Endothelial cell of umbilical vein (primary cell): ENCODE results near the gene CACNA1B. TPM values are rescaled to one million over a fixed set of nuclear protein-coding genes. Genes with fewer than 3 reads are reported as not detected.
"Not testable (repeated sequence)": the region's sequence is repeated elsewhere in the genome, so short reads cannot be mapped to it uniquely, and the experiment has no call there.

Experiments
- BruUV-seq: library from RNA; stranded (reverse); fragments of 400-500 nt; replicated peaks from 2 replicates; lab custom pipeline; 2021; lab: Mats Ljungman, UMichigan
- CTCF ChIA-PET: fragments of 300-600, 350-600 bp; sonication (Branson Sonifier 250); formaldehyde crosslinking; loops from one replicate; lab custom pipeline; 2021; ENCODE audit warnings: antibody characterized with exemption, inconsistent platforms; lab: Charles Lee
- POLR2A ChIA-PET: fragments of 300-600, 350-600 bp; sonication (Branson Sonifier 250); formaldehyde crosslinking; loops from one replicate; lab custom pipeline; 2021; ENCODE audit warnings: antibody characterized with exemption, inconsistent platforms; lab: Charles Lee
- DNase-seq: peaks from one replicate; pipeline ENCODE4 v3.0.0-alpha.2; 2011; ENCODE audit warnings: low read depth, low spot score
- FAIRE-seq: peaks from 2 replicates; lab custom pipeline; 2011; peaks lifted over from hg19 to GRCh38; lab: Jason Lieb, UNC
- H2AFZ ChIP-seq: 2 replicates; pipeline ENCODE4 v1.6.0; 2012; ENCODE audit warnings: low read depth, low read length, control low read depth, inconsistent platforms
- H3K27ac ChIP-seq: 2 replicates; pipeline ENCODE4 v1.5.1; 2011; ENCODE audit warnings: low read depth, mild to moderate bottlenecking, control low read depth, low read length, moderate library complexity; ENCODE audit not compliant: insufficient read depth
- H3K27me3 ChIP-seq, 2 experiments: 2 replicates each; pipeline versions ENCODE4 v1.6.0 to v1.6.1; 2011; ENCODE audit warnings: low read length in 2 of 2, mixed read lengths in 1 of 2; ENCODE audit not compliant: control insufficient read depth in 2 of 2, insufficient read depth in 2 of 2
- H3K36me3 ChIP-seq, 2 experiments: 2 replicates in 1 of 2; 3 replicates in 1 of 2; pipeline ENCODE4 v1.5.1; 2011; ENCODE audit warnings: low read length in 2 of 2, mild to moderate bottlenecking in 1 of 2, moderate library complexity in 1 of 2; ENCODE audit not compliant: control insufficient read depth in 2 of 2, insufficient read depth in 2 of 2; ENCODE audit errors: extremely low read depth in 1 of 2
- H3K4me1 ChIP-seq: 3 replicates; pipeline ENCODE4 v1.5.1; 2011; ENCODE audit warnings: mild to moderate bottlenecking, low read length; ENCODE audit not compliant: control insufficient read depth, insufficient read depth; ENCODE audit errors: extremely low read depth
- H3K4me2 ChIP-seq: 2 replicates; pipeline ENCODE4 v1.6.1; 2011; ENCODE audit warnings: low read length, control low read depth, mixed read lengths; ENCODE audit not compliant: insufficient read depth
- H3K4me3 ChIP-seq, 3 experiments: fragments of 200-600 bp in 1 of 3; sonication (generic), shearing (Covaris generic) in 1 of 3; replicated peaks in 1 of 3; 2 replicates each; pipeline ENCODE4 v1.5.1; 2011 to 2016; ENCODE audit warnings: control low read depth in 3 of 3, low read length in 3 of 3, mild to moderate bottlenecking in 2 of 3, inconsistent platforms in 1 of 3, low read depth in 1 of 3, moderate library complexity in 1 of 3; ENCODE audit not compliant: insufficient read depth in 1 of 3
- H3K79me2 ChIP-seq: 2 replicates; pipeline ENCODE4 v1.6.0; 2012; ENCODE audit warnings: low read length, inconsistent platforms; ENCODE audit not compliant: control insufficient read depth, insufficient read depth
- H3K9ac ChIP-seq: replicated peaks from 2 replicates; pipeline ENCODE3; 2011; ENCODE audit warnings: low read length, control low read depth; ENCODE audit not compliant: insufficient read depth; ENCODE audit errors: extremely low read depth
- H3K9me1 ChIP-seq: replicated peaks from 3 replicates; pipeline ENCODE4 v1.6.0; 2011; ENCODE audit warnings: mild to moderate bottlenecking, low read length; ENCODE audit not compliant: control insufficient read depth, insufficient read depth; ENCODE audit errors: extremely low read depth
- H3K9me3 ChIP-seq: replicated peaks from 2 replicates; pipeline ENCODE4 v1.5.1; 2012; ENCODE audit warnings: low read length, inconsistent platforms; ENCODE audit not compliant: control insufficient read depth, insufficient read depth
- H4K20me1 ChIP-seq: replicated peaks from 2 replicates; pipeline ENCODE3; 2011; ENCODE audit warnings: mild to moderate bottlenecking, low read length; ENCODE audit not compliant: control insufficient read depth, insufficient read depth; ENCODE audit errors: extremely low read depth
- CTCF ChIP-seq, 2 donors: IDR thresholded peaks; 1 replicate in 1 of 2; 2 replicates in 1 of 2; pipeline ENCODE4 v1.5.1; 2011; ENCODE audit warnings: low read length in 2 of 2, mild to moderate bottlenecking in 2 of 2, moderate library complexity in 2 of 2, control low read depth in 1 of 2, inconsistent platforms in 1 of 2, low read depth in 1 of 2; ENCODE audit not compliant: insufficient read depth in 1 of 2; ENCODE audit errors: extremely low read depth in 1 of 2
- EZH2 ChIP-seq: IDR thresholded peaks from 2 replicates; pipeline ENCODE4 v1.6.1; 2012; ENCODE audit warnings: borderline replicate concordance, low read depth, mild to moderate bottlenecking, moderate library complexity, low read length, inconsistent platforms; ENCODE audit not compliant: severe bottlenecking
- FOS ChIP-seq: IDR thresholded peaks from 2 replicates; pipeline ENCODE4 v1.6.1; 2011; ENCODE audit warnings: mild to moderate bottlenecking, low read length, moderate library complexity, borderline replicate concordance; ENCODE audit not compliant: insufficient read depth
- GATA2 ChIP-seq: IDR thresholded peaks from 2 replicates; pipeline ENCODE4 v1.7.0; 2011; ENCODE audit warnings: low read depth, mild to moderate bottlenecking, moderate library complexity, mixed read lengths, low read length; ENCODE audit not compliant: insufficient read length, insufficient read depth
- JUN ChIP-seq: IDR thresholded peaks from 2 replicates; pipeline ENCODE4 v1.6.1; 2011; ENCODE audit warnings: borderline replicate concordance, low read depth; ENCODE audit not compliant: insufficient read length, insufficient read depth
- MYC ChIP-seq: IDR thresholded peaks from one replicate; pipeline ENCODE4 v1.6.1; 2011; ENCODE audit warnings: mild to moderate bottlenecking, low read depth, low read length
- POLR2A ChIP-seq: IDR thresholded peaks from 2 replicates; pipeline ENCODE4 v1.6.1; 2012; ENCODE audit warnings: low read depth, mild to moderate bottlenecking, control low read depth, low read length
- POLR2AphosphoS5 ChIP-seq: IDR thresholded peaks from 2 replicates; pipeline ENCODE4 v1.6.1; 2012; ENCODE audit warnings: low read depth, mild to moderate bottlenecking, control low read depth, low read length, moderate library complexity; ENCODE audit not compliant: insufficient read depth
- dilution Hi-C: fragments of 300-500 bp; cut with MboI; formaldehyde crosslinking; loops from one replicate; pipeline ENCODE4 v1.15.0; 2019; ENCODE audit warnings: low sequenced_read_pairs; ENCODE audit not compliant: extremely low pct_ligation_motif_present
- intact Hi-C: fragments of 100-400 bp; cut with micrococcal nuclease; formaldehyde crosslinking; loops from one replicate; pipeline ENCODE4 v1.10.0; 2022
- polyA plus RNA-seq, 4 experiments: library from polyadenylated mRNA; depleted of rRNA in 3 of 4; stranded (reverse) in 3 of 4; unstranded in 1 of 4; fragments of >200 nt; gene quantifications; 2 replicates each; pipeline versions ENCODE4 v1.2.1 to v1.2.3, GENCODE V29; 2011 to 2012; ENCODE audit warnings: missing spikeins in 1 of 4
- total RNA-seq: library from RNA; stranded (reverse); gene quantifications from 2 replicates; pipeline ENCODE4 v1.2.3, GENCODE V29; 2021
- TF ChIP-seq, protein P1 (sequence below): IDR thresholded peaks from 2 replicates; pipeline ENCODE4 v1.6.1; 2011; ENCODE audit not compliant: insufficient read depth, insufficient read length

Gene CACNA1B
- total and polyA plus RNA-seq, 2 donors (not counting 3 experiments of a cell fraction or from before 2014, with no cell fraction given): 0.11 to 0.41 TPM

GRCh38 chr9:137882506-137882821 lies 4.9 kb downstream of the CACNA1B start:
- Histone ChIP-seq H3K4me1 (no peaks in the 10 kb centered on the region), H3K9me3 (no peaks in the 10 kb centered on the region), H3K9ac (no peak overlapping the region), H3K79me2 (no peaks in the 10 kb centered on the region), H3K36me3 (no peaks in the 10 kb centered on the region), H2AFZ (no peak overlapping the region), H3K4me3 (no peak overlapping the region), H4K20me1 (no peaks in the 10 kb centered on the region), H3K27ac (no peak overlapping the region), H3K9me1 (no peaks in the 10 kb centered on the region), H3K4me2 (no peak overlapping the region), H3K27me3 (no peaks in the 10 kb centered on the region)
- intact Hi-C loops: no loop called here
- CTCF ChIA-PET: no interaction called here
- TF ChIP-seq POLR2A (no peak), CTCF (IDR thresholded peaks at IDR 0.05; ENCODE audit: extremely low read depth in 1 of 2, insufficient read depth in 1 of 2, low read depth in 1 of 2, low read length in 2 of 2) (no peak), EZH2 (no peak), JUN (no peak), MYC (no peak), FOS (no peak), GATA2 (no peak), POLR2AphosphoS5 (no peak)
- TF ChIP-seq, protein P1, sequence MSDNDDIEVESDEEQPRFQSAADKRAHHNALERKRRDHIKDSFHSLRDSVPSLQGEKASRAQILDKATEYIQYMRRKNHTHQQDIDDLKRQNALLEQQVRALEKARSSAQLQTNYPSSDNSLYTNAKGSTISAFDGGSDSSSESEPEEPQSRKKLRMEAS: no peak
- POLR2A ChIA-PET: no interaction called here
- dilution Hi-C loops: no loop called here
- DNase-seq: no peak
- no peak for FAIRE-seq
- BruUV-seq: no TSS peak

DNA sequence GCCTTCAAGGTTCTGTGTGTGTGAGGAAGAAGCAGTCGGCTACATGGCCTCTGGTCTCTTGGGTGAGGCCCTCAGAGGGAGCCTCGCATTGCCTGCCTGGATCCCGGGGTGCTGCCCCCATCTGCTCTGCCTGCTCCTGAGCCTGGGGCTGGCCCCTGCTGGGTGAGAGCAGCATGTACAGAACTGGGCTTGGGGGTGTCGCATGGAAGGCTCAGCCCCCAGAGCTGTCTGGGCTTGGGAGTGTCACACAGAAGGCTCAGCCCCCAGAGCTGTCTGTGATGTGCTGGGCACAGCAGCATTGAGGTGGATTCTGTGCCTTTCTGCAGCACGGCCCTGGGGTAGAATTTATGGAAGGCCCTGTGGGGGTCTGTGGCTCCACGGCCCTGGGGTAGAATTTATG lies 6.4 kb downstream of the CACNA1B start:
- H3K9ac ChIP-seq, H3K9me1 ChIP-seq, DNase-seq, H3K4me2 ChIP-seq, H4K20me1 ChIP-seq, dilution Hi-C loops, H3K36me3 ChIP-seq, FAIRE-seq, BruUV-seq, CTCF ChIA-PET, intact Hi-C loops, H3K27ac ChIP-seq, H3K4me3 ChIP-seq, H3K79me2 ChIP-seq, H3K4me1 ChIP-seq, H3K9me3 ChIP-seq, H3K27me3 ChIP-seq, POLR2A ChIA-PET, H2AFZ ChIP-seq: not testable (repeated sequence)

- H3K36me3 ChIP-seq, H3K27ac ChIP-seq, H3K27me3 ChIP-seq, H3K9me3 ChIP-seq, H3K4me2 ChIP-seq, POLR2A ChIA-PET, BruUV-seq, H3K9me1 ChIP-seq, H2AFZ ChIP-seq, H3K9ac ChIP-seq, H3K79me2 ChIP-seq, H3K4me3 ChIP-seq, H3K4me1 ChIP-seq, intact Hi-C loops, dilution Hi-C loops, H4K20me1 ChIP-seq, CTCF ChIA-PET, DNase-seq: not testable (repeated sequence)
- peak; percentile 53 for FAIRE-seq
Measured at GRCh38 chr9:137884547-137884946, 7.0 kb downstream of the CACNA1B start.
